Stimulated activated effector memory CD8-positive, alpha-beta T cell treated with anti-CD3 and anti-CD28 coated beads, Interleukin-12 subunit alpha, Interleukin-12 subunit beta, amount 100 ng/mL, for 72 hours (primary cell): ENCODE measurements around the gene GRPEL1.

Experiments
- ATAC-seq: fragments of 150-1000 bp; cut with Tn5 transposase; 2 replicates; pipeline ENCODE4 v1.10.0; 2021
- DNase-seq, 2 donors: peaks; one replicate each; pipeline ENCODE4 v3.0.0; 2021 to 2022; ENCODE audit warnings: low spot score in 2 of 2
- H3K27ac Mint-ChIP-seq: one replicate; pipeline ENCODE4 v1.8.0; 2022; ENCODE audit warnings: mild to moderate bottlenecking, mixed read lengths
- H3K36me3 Mint-ChIP-seq: one replicate; pipeline ENCODE4 v1.8.0; 2022; ENCODE audit warnings: mild to moderate bottlenecking, mixed read lengths
- H3K4me1 Mint-ChIP-seq: one replicate; pipeline ENCODE4 v1.8.0; 2022; ENCODE audit warnings: mixed read lengths
- H3K4me3 Mint-ChIP-seq: one replicate; pipeline ENCODE4 v1.8.0; 2022; ENCODE audit warnings: mild to moderate bottlenecking, mixed read lengths
- H3K9me3 Mint-ChIP-seq: one replicate; pipeline ENCODE4 v1.8.0; 2022; ENCODE audit warnings: mixed read lengths

The GRPEL1 gene

GRCh38 chr4:7076696-7077082 is 8.8 kb upstream of the GRPEL1 start:
- Mint-ChIP-seq H3K36me3 (no peaks in the 10 kb centered on the region), H3K4me3 (no peak overlapping the region), H3K9me3 (no peaks in the 10 kb centered on the region), H3K27ac (no peak overlapping the region), H3K4me1 (no peaks in the 10 kb centered on the region)
- ATAC-seq (no peak), DNase-seq (no peak)

- ATAC-seq (no peak), DNase-seq (no peak)
These were observed 8.3 kb upstream of the GRPEL1 start for GRCh38 chr4:7075962-7076695.

GRCh38 chr4:7074426-7074825 is 6.6 kb upstream of the GRPEL1 start:
- H3K27ac Mint-ChIP-seq: no peak overlapping the region
- no peak overlapping the region for H3K4me3 Mint-ChIP-seq
- no peak for ATAC-seq
- H3K4me1 Mint-ChIP-seq: peaks cover 8% of the 10 kb centered on the region
- H3K9me3 Mint-ChIP-seq: no peaks in the 10 kb centered on the region
- DNase-seq: no peak
- H3K36me3 Mint-ChIP-seq: no peaks in the 10 kb centered on the region

More at GRCh38 chr4:7075962-7076695, 8.3 kb upstream of the GRPEL1 start:
- Mint-ChIP-seq H3K4me3 (no peak overlapping the region), H3K36me3 (no peaks in the 10 kb centered on the region), H3K9me3 (no peaks in the 10 kb centered on the region), H3K27ac (no peak overlapping the region), H3K4me1 (peaks cover under 1% of the 10 kb centered on the region)

- H3K36me3 Mint-ChIP-seq: no peaks in the 10 kb centered on the region
- no peak overlapping the region for H3K4me3 Mint-ChIP-seq
- no peaks in the 10 kb centered on the region for H3K9me3 Mint-ChIP-seq
- no peak for DNase-seq
- H3K4me1 Mint-ChIP-seq: peaks cover 10% of the 10 kb centered on the region
- ATAC-seq: peak; percentile 6
- H3K27ac Mint-ChIP-seq: no peak overlapping the region
These were observed 5.9 kb upstream of the GRPEL1 start for GRCh38 chr4:7073526-7074390.

- H3K27ac Mint-ChIP-seq: no peak overlapping the region
- H3K4me1 Mint-ChIP-seq: peaks cover 17% of the 10 kb centered on the region
- no peak overlapping the region for H3K4me3 Mint-ChIP-seq
- no peaks in the 10 kb centered on the region for H3K9me3 Mint-ChIP-seq
- H3K36me3 Mint-ChIP-seq: peaks cover 2% of the 10 kb centered on the region
- ATAC-seq (no peak), DNase-seq (no peak)
These were observed 5.2 kb upstream of the GRPEL1 start for GRCh38 chr4:7073059-7073458.

GRCh38 chr4:7070729-7071511 is 3.1 kb upstream of the GRPEL1 start:
- Mint-ChIP-seq H3K9me3 (no peaks in the 10 kb centered on the region), H3K4me1 (peaks cover 31% of the 10 kb centered on the region), H3K36me3 (peaks cover 24% of the 10 kb centered on the region), H3K4me3 (no peak overlapping the region), H3K27ac (no peak overlapping the region)
- peak; percentile 49 for ATAC-seq
- DNase-seq: peak; percentile 80 to 92

- H3K36me3 Mint-ChIP-seq: peaks cover 44% of the 10 kb centered on the region
- H3K4me3 Mint-ChIP-seq: peak overlapping the region; percentile 95
- H3K27ac Mint-ChIP-seq: peak overlapping the region; percentile 90
- ATAC-seq (no peak), DNase-seq (no peak)
- H3K4me1 Mint-ChIP-seq: peaks cover 46% of the 10 kb centered on the region
- no peaks in the 10 kb centered on the region for H3K9me3 Mint-ChIP-seq
These were observed 1.0 kb upstream of the GRPEL1 start for GRCh38 chr4:7068883-7069282.

- DNase-seq: no peak
- Mint-ChIP-seq H3K4me3 (peak overlapping the region; percentile 95), H3K36me3 (peaks cover 49% of the 10 kb centered on the region), H3K27ac (peak overlapping the region; percentile 90), H3K4me1 (peaks cover 51% of the 10 kb centered on the region), H3K9me3 (no peaks in the 10 kb centered on the region)
- ATAC-seq: no peak
These were observed 497 bp upstream of the GRPEL1 start for GRCh38 chr4:7068279-7068842.

- ATAC-seq (no peak), DNase-seq (no peak)
- H3K36me3 Mint-ChIP-seq: peaks cover 62% of the 10 kb centered on the region
- H3K4me1 Mint-ChIP-seq: peaks cover 53% of the 10 kb centered on the region
- peak overlapping the region; percentile 95 for H3K4me3 Mint-ChIP-seq
- peak overlapping the region; percentile 90 for H3K27ac Mint-ChIP-seq
- H3K9me3 Mint-ChIP-seq: no peaks in the 10 kb centered on the region
These were observed 775 bp downstream of the GRPEL1 start for GRCh38 chr4:7067126-7067451.

GRCh38 chr4:7066493-7066892 is 1.4 kb downstream of the GRPEL1 start:
- Mint-ChIP-seq H3K36me3 (peaks cover 68% of the 10 kb centered on the region), H3K4me3 (peak overlapping the region; percentile 95), H3K4me1 (peaks cover 59% of the 10 kb centered on the region), H3K9me3 (no peaks in the 10 kb centered on the region), H3K27ac (peak overlapping the region; percentile 90)
- ATAC-seq (no peak), DNase-seq (no peak)

GRCh38 chr4:7066006-7066405 is 1.9 kb downstream of the GRPEL1 start:
- ATAC-seq: no peak
- Mint-ChIP-seq H3K4me3 (peak overlapping the region; percentile 95), H3K9me3 (no peaks in the 10 kb centered on the region), H3K36me3 (peaks cover 73% of the 10 kb centered on the region), H3K4me1 (peaks cover 62% of the 10 kb centered on the region), H3K27ac (peak overlapping the region; percentile 90)
- DNase-seq: no peak

- H3K27ac Mint-ChIP-seq: peak overlapping the region; percentile 68
- peaks cover 52% of the 10 kb centered on the region for H3K4me1 Mint-ChIP-seq
- peaks cover 99% of the 10 kb centered on the region for H3K36me3 Mint-ChIP-seq
- H3K9me3 Mint-ChIP-seq: no peaks in the 10 kb centered on the region
- no peak overlapping the region for H3K4me3 Mint-ChIP-seq
- ATAC-seq (no peak), DNase-seq (no peak)
These were observed 4.5 kb downstream of the GRPEL1 start for GRCh38 chr4:7063362-7063761.

- Mint-ChIP-seq H3K27ac (peak overlapping the region; percentile 68), H3K9me3 (no peaks in the 10 kb centered on the region)
These were observed 5.0 kb downstream of the GRPEL1 start for GRCh38 chr4:7062816-7063215.

GRCh38 chr4:7061815-7062214 is 6.0 kb downstream of the GRPEL1 start:
- H3K9me3 Mint-ChIP-seq: no peaks in the 10 kb centered on the region
- peaks cover 44% of the 10 kb centered on the region for H3K4me1 Mint-ChIP-seq
- peaks cover 100% of the 10 kb centered on the region for H3K36me3 Mint-ChIP-seq
- ATAC-seq (no peak), DNase-seq (no peak)
- no peak overlapping the region for H3K4me3 Mint-ChIP-seq
- H3K27ac Mint-ChIP-seq: peak overlapping the region; percentile 34

More at GRCh38 chr4:7062816-7063215, 5.0 kb downstream of the GRPEL1 start:
- Mint-ChIP-seq H3K4me1 (peaks cover 49% of the 10 kb centered on the region), H3K36me3 (peaks cover 100% of the 10 kb centered on the region), H3K4me3 (no peak overlapping the region)
- ATAC-seq: no peak
- DNase-seq: no peak
